PFSK-1 (cell line): ENCODE measurements around the gene MAST2.

Experiments
- FOXP2 ChIP-seq: optimal IDR thresholded peaks from 2 replicates; pipeline ENCODE3; 2011; ENCODE audit warnings: borderline replicate concordance, control low read depth, inconsistent platforms; ENCODE audit not compliant: insufficient read depth; ENCODE audit errors: extremely low read length, extremely low read depth
- POLR2AphosphoS5 ChIP-seq: IDR thresholded peaks from 2 replicates; pipeline ENCODE4 v1.6.1; 2012; ENCODE audit warnings: low read depth, mild to moderate bottlenecking, control low read depth, low read length, moderate library complexity
- REST ChIP-seq, 2 experiments: IDR thresholded peaks; 2 replicates each; pipeline versions ENCODE4 v1.6.1 to v1.8.0; 2011 to 2012; ENCODE audit warnings: low read depth in 2 of 2, low read length in 2 of 2, control low read depth in 1 of 2, inconsistent platforms in 1 of 2, mild to moderate bottlenecking in 1 of 2, moderate library complexity in 1 of 2; ENCODE audit not compliant: insufficient read depth in 1 of 2
- SIN3A ChIP-seq: IDR thresholded peaks from 2 replicates; pipeline ENCODE4 v1.6.1; 2012; ENCODE audit warnings: mild to moderate bottlenecking, low read length, moderate library complexity, borderline replicate concordance; ENCODE audit not compliant: insufficient read depth
- TAF1 ChIP-seq: IDR thresholded peaks from 2 replicates; pipeline ENCODE4 v1.6.1; 2012; ENCODE audit warnings: low read length, control low read depth, borderline replicate concordance; ENCODE audit not compliant: insufficient read depth

- TF ChIP-seq POLR2AphosphoS5 (no peak), TAF1 (no peak), REST (IDR thresholded peaks at IDR 0.05; ENCODE audit: insufficient read depth in 1 of 2, low read depth in 2 of 2, low read length in 2 of 2) (no peak), SIN3A (no peak), FOXP2 (no peak)
These were observed 196.1 kb downstream of the MAST2 start for GRCh38 chr1:45999507-45999906.
